Activated B cell treated with CpG ODN at 0.5 μM for 24 hours (primary cell): ENCODE results near the gene DNAJC5G. TPM values are rescaled to one million over a fixed set of nuclear protein-coding genes. Genes with fewer than 3 reads are reported as not detected.

ENCODE experiments used
- ATAC-seq: fragments of 200-7000 bp; cut with Tn5 transposase; one replicate; pipeline ENCODE4 v1.10.0; 2021; ENCODE audit warnings: low read depth, mild to moderate bottlenecking, moderate library complexity
- CTCF ChIA-PET: fragments of 350-600 bp; sonication (Branson Sonifier 250); formaldehyde crosslinking; loops from one replicate; lab custom pipeline; 2021; ENCODE audit warnings: antibody characterized with exemption; lab: Charles Lee
- POLR2A ChIA-PET: fragments of 350-600 bp; sonication (Branson Sonifier 250); formaldehyde crosslinking; loops from one replicate; lab custom pipeline; 2021; ENCODE audit warnings: antibody characterized with exemption; lab: Charles Lee
- DNase-seq: peaks from one replicate; pipeline ENCODE4 v3.0.0; 2022
- H3K27ac Mint-ChIP-seq: one replicate; pipeline ENCODE4 v1.8.0; 2020; ENCODE audit warnings: mixed read lengths
- H3K27me3 Mint-ChIP-seq: one replicate; pipeline ENCODE4 v1.8.0; 2021; ENCODE audit warnings: mixed read lengths
- H3K36me3 Mint-ChIP-seq: one replicate; pipeline ENCODE4 v1.8.0; 2021; ENCODE audit warnings: low read depth, mixed read lengths
- H3K4me1 Mint-ChIP-seq: one replicate; pipeline ENCODE4 v1.8.0; 2021; ENCODE audit warnings: mixed read lengths
- H3K4me3 Mint-ChIP-seq: one replicate; pipeline ENCODE4 v1.8.0; 2020; ENCODE audit warnings: mild to moderate bottlenecking, mixed read lengths
- H3K9me3 Mint-ChIP-seq: one replicate; pipeline ENCODE4 v1.8.0; 2020; ENCODE audit warnings: mixed read lengths
- intact Hi-C: fragments of 100-400 bp; cut with micrococcal nuclease; formaldehyde crosslinking; loops from one replicate; pipeline ENCODE4 v1.15.1; 2024
- total RNA-seq: library from RNA; stranded (reverse); gene quantifications from 2 replicates; pipeline ENCODE4 v1.2.3, GENCODE V29; 2022
- TF ChIP-seq, protein P1 (sequence below): fragments of 200-600 bp; IDR thresholded peaks from one replicate; pipeline ENCODE4 v1.8.0; 2022; ENCODE audit warnings: antibody characterized with exemption, mild to moderate bottlenecking

Gene DNAJC5G
- total RNA-seq, 1 donor from 2014 or later, result not detected

DNA sequence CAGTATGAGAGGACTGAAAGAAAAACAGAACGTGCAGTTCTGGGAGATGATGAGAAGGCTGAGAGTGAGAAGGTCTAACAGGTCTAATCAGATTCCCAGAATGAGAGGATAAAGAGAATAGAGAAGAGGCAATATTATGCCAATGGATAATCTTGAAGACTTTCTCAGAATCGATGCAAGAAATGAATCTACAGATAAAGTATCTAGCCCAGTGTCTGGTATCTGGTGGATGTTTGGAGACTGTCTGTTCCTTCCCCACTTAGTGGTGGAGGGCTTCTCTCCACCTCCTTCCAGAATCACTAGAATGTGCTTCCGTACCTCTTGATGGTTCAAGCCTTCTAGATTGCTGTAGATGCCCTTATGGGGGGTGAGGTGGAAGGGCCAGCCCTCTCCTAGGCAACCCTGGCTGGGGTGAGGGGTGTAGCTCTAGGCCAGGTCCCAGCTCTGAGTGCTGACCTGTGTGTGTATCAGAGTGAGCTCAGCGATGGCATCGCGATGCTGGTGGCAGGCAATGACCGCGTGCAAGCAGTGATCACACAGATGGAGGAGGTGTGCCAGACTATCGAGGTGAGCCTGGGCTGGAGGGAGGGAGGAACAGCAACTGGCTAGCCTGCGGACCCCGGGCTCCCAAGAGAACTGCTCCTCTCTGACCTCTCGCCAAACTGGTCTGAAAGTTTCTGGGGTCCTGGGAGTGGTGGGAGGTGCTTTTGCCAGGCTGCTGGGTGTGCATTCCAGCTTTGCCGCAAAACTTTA is 29.4 kb downstream of the DNAJC5G start:
- no peak for DNase-seq
- POLR2A ChIA-PET, result interaction anchor here (0.6 kb wide), 1 partner anchor 334 kb away, joined by 3 read pairs; no protein-coding TSS in a partner anchor

DNA sequence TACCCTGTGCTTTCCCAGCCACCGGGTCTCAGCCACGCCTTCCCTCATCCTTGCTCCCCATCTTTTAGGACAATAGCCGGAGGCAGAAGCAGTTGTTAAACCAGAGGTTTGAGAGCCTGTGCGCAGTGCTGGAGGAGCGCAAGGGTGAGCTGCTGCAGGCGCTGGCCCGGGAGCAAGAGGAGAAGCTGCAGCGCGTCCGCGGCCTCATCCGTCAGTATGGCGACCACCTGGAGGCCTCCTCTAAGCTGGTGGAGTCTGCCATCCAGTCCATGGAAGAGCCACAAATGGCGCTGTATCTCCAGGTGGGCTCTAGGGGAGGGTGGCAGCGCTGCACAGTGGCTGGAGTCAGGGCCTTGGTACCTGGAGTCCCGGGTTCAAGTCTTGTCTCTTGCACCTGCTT is 30.3 kb downstream of the DNAJC5G start:
- ATAC-seq (no peak), DNase-seq (no peak)
- TF ChIP-seq, protein P1, sequence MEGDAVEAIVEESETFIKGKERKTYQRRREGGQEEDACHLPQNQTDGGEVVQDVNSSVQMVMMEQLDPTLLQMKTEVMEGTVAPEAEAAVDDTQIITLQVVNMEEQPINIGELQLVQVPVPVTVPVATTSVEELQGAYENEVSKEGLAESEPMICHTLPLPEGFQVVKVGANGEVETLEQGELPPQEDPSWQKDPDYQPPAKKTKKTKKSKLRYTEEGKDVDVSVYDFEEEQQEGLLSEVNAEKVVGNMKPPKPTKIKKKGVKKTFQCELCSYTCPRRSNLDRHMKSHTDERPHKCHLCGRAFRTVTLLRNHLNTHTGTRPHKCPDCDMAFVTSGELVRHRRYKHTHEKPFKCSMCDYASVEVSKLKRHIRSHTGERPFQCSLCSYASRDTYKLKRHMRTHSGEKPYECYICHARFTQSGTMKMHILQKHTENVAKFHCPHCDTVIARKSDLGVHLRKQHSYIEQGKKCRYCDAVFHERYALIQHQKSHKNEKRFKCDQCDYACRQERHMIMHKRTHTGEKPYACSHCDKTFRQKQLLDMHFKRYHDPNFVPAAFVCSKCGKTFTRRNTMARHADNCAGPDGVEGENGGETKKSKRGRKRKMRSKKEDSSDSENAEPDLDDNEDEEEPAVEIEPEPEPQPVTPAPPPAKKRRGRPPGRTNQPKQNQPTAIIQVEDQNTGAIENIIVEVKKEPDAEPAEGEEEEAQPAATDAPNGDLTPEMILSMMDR, result no peak
- no peak overlapping the region for H3K4me3 Mint-ChIP-seq
- no peaks in the 10 kb centered on the region for H3K9me3 Mint-ChIP-seq
- ChIA-PET CTCF (interaction anchor here (0.8 kb wide), 2 partner anchors 13 to 346 kb away, joined by 4 read pairs; no protein-coding TSS in a partner anchor), POLR2A (no interaction called here)
- peaks cover 16% of the 10 kb centered on the region for H3K36me3 Mint-ChIP-seq
- peaks cover 18% of the 10 kb centered on the region for H3K27me3 Mint-ChIP-seq
- intact Hi-C loops, result no loop called here
- H3K27ac Mint-ChIP-seq, result no peak overlapping the region
- H3K4me1 Mint-ChIP-seq, result peaks cover 11% of the 10 kb centered on the region

More for the DNA sequence above, 29.4 kb downstream of the DNAJC5G start:
- H3K27me3 Mint-ChIP-seq, result peaks cover 18% of the 10 kb centered on the region
- H3K27ac Mint-ChIP-seq, result no peak overlapping the region
- peaks cover 11% of the 10 kb centered on the region for H3K4me1 Mint-ChIP-seq
- TF ChIP-seq, protein P1, result no peak
- CTCF ChIA-PET, result interaction anchor here (0.8 to 3.0 kb wide), 5 partner anchors 14 to 458 kb away, joined by 3 to 28 read pairs (median 4); no protein-coding TSS in a partner anchor
- ATAC-seq, result no peak
- no peaks in the 10 kb centered on the region for H3K9me3 Mint-ChIP-seq
- peaks cover 11% of the 10 kb centered on the region for H3K36me3 Mint-ChIP-seq
- intact Hi-C loops, result no loop called here
- H3K4me3 Mint-ChIP-seq, result no peak overlapping the region

DNA sequence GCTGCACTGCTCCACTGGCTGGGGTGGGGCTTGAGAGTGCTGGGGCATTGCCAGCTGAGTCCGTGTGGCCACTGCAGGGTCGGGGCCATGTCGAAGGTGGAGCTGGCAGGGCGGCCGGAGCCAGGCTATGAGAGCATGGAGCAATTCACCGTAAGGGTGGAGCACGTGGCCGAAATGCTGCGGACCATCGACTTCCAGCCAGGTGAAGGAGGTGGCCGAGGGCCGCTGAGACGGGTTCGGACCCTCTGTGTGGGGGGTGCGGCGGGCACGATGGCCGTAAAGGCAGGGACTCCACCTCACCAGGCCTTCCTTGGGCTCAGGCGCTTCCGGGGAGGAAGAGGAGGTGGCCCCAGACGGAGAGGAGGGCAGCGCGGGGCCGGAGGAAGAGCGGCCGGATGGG is 30.9 kb downstream of the DNAJC5G start:
- H3K27ac Mint-ChIP-seq, result no peak overlapping the region

DNA sequence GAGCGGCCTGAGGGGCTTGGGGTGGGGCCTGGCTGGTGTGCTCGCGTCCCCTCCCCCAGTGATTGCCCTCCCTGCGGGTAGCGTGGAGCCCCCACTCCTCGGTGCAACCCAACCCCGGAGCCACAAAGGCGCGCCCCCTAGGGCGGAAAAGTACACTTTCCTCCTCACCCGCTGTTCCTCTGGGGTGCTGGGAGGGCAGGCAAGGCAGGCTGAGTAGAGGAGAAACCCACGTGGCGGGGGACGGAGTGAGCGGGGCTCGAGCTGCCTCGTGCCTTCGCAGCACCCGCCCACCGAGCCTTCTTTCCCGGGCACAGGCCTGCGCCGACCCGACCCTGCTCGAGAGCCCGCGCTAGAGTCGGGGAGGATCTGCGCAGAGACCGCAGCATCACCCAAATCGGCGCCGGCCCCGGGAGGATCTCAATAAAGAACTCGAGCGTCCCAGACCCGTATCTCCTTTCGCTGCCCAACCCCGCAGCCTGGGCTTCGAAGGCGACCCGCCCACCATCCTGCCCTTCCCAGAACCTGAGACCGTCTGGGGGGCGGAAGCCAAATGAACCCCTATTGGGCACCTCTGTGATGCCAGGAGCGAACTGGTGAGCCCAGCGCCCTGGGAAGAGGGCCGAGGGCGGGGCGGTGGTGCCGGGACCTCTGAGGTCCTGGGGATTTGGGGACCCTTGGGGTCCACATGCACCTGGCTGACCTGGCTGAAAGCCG is 31.5 kb downstream of the DNAJC5G start:
- Mint-ChIP-seq H3K36me3 (peaks cover 24% of the 10 kb centered on the region), H3K9me3 (no peaks in the 10 kb centered on the region), H3K4me1 (peaks cover 11% of the 10 kb centered on the region), H3K4me3 (peak overlapping the region; percentile 35), H3K27me3 (peaks cover 18% of the 10 kb centered on the region), H3K27ac (no peak overlapping the region)
- POLR2A ChIA-PET, result no interaction called here
- CTCF ChIA-PET, result no interaction called here
- intact Hi-C loops, result no loop called here
- ATAC-seq (peak; percentile 49), DNase-seq (peak; percentile 28)
- TF ChIP-seq, protein P1, result no peak

More for the DNA sequence above, 30.9 kb downstream of the DNAJC5G start:
- TF ChIP-seq, protein P1, result no peak
- DNase-seq (no peak), ATAC-seq (no peak)
- no peaks in the 10 kb centered on the region for H3K9me3 Mint-ChIP-seq
- intact Hi-C loops, result no loop called here
- ChIA-PET CTCF (no interaction called here), POLR2A (no interaction called here)
- peak overlapping the region; percentile 35 for H3K4me3 Mint-ChIP-seq
- peaks cover 18% of the 10 kb centered on the region for H3K27me3 Mint-ChIP-seq
- peaks cover 18% of the 10 kb centered on the region for H3K36me3 Mint-ChIP-seq
- H3K4me1 Mint-ChIP-seq, result peaks cover 11% of the 10 kb centered on the region

DNA sequence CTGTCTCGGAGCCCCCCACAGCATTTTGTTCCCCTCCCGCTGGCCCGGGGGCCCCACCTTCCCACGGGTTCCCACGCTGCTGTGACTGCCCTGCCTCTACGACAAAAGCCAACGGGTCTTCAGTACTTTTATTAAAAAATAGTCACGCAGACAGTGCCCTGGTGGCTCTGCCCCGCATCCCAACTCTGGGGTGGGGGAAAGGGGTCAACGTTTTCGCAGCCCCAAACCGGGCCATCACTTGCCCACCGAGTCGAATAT is 32.0 kb downstream of the DNAJC5G start:
- Mint-ChIP-seq H3K36me3 (peaks cover 25% of the 10 kb centered on the region), H3K27ac (no peak overlapping the region), H3K27me3 (peaks cover 18% of the 10 kb centered on the region), H3K9me3 (no peaks in the 10 kb centered on the region), H3K4me1 (peaks cover 11% of the 10 kb centered on the region), H3K4me3 (peak overlapping the region; percentile 7)
- intact Hi-C loops, result no loop called here
- no peak for DNase-seq
- TF ChIP-seq, protein P1, result no peak
- no peak for ATAC-seq
- CTCF ChIA-PET, result no interaction called here
- POLR2A ChIA-PET, result no interaction called here
